Natural killer cell (primary cell): ENCODE data around the gene MOV10L1. TPM values are rescaled to one million over a fixed set of nuclear protein-coding genes. Genes with fewer than 3 reads are reported as not detected.
A peak's percentile ranks its signal among the peaks of the same experiment; 100 is the strongest.

Source experiments
- ATAC-seq, 3 donors: fragments of 150-1000 bp in 2 of 3; fragments of 200-7000 bp in 1 of 3; cut with Tn5 transposase; 1 replicate in 1 of 3; 2 replicates in 2 of 3; pipeline ENCODE4 v1.10.0; 2021; ENCODE audit warnings: mild to moderate bottlenecking in 2 of 3, moderate library complexity in 2 of 3
- DNase-seq, 2 donors: peaks; one replicate each; pipeline versions ENCODE4 v3.0.0 to v3.0.0-alpha.2; 2013 to 2021; ENCODE audit warnings: mixed read lengths in 1 of 2
- H3K27ac ChIP-seq: one replicate; pipeline ENCODE4 v1.5.1; 2013; ENCODE audit warnings: mild to moderate bottlenecking, low read length
- H3K27me3 ChIP-seq: one replicate; pipeline ENCODE4 v1.6.1; 2013; ENCODE audit warnings: low read length; ENCODE audit not compliant: control insufficient read depth, insufficient read depth
- H3K36me3 ChIP-seq: one replicate; pipeline ENCODE4 v1.6.1; 2013; ENCODE audit warnings: low read length; ENCODE audit not compliant: control insufficient read depth, insufficient read depth
- H3K4me1 ChIP-seq: one replicate; pipeline ENCODE4 v1.6.1; 2013; ENCODE audit warnings: low read length; ENCODE audit not compliant: control insufficient read depth, insufficient read depth
- H3K4me3 ChIP-seq: one replicate; pipeline ENCODE4 v1.5.1; 2013; ENCODE audit warnings: low read length
- H3K9me3 ChIP-seq: one replicate; pipeline ENCODE4 v1.6.1; 2013; ENCODE audit warnings: low read length; ENCODE audit not compliant: control insufficient read depth, insufficient read depth
- H3K27ac Mint-ChIP-seq, 2 donors: one replicate each; pipeline ENCODE4 v1.8.0; 2022; ENCODE audit warnings: mild to moderate bottlenecking in 2 of 2, mixed read lengths in 2 of 2, moderate library complexity in 1 of 2
- H3K27me3 Mint-ChIP-seq, 2 donors: one replicate each; pipeline ENCODE4 v1.8.0; 2022; ENCODE audit warnings: low read depth in 2 of 2, mixed read lengths in 2 of 2
- H3K36me3 Mint-ChIP-seq: one replicate; pipeline ENCODE4 v1.8.0; 2022; ENCODE audit warnings: mixed read lengths
- H3K4me1 Mint-ChIP-seq, 2 donors: one replicate each; pipeline ENCODE4 v1.8.0; 2022; ENCODE audit warnings: mixed read lengths in 2 of 2
- H3K4me3 Mint-ChIP-seq: one replicate; pipeline ENCODE4 v1.8.0; 2022; ENCODE audit warnings: mild to moderate bottlenecking, moderate library complexity, mixed read lengths
- H3K9me3 Mint-ChIP-seq, 2 donors: one replicate each; pipeline ENCODE4 v1.8.0; 2022; ENCODE audit warnings: mixed read lengths in 2 of 2
- WGBS: methylation state at CpG from one replicate; pipeline ENCODE4 v1.1.7; 2013; ENCODE audit warnings: missing lambda C conversion rate; ENCODE audit not compliant: insufficient coverage; 5-methylcytosine and 5-hydroxymethylcytosine counted together
- intact Hi-C: fragments of 100-400 bp; cut with micrococcal nuclease; formaldehyde crosslinking; loops from one replicate; pipeline ENCODE4 v1.14.2; 2022
- total RNA-seq, 4 donors: library from RNA; stranded (reverse); fragments of 120-200 nt in 1 of 4; gene quantifications; one replicate each; pipeline versions ENCODE4 v1.2.3 to v1.2.4, GENCODE V29; 2013 to 2022
- TF ChIP-seq, protein P1 (sequence below): fragments of 200-600 bp; IDR thresholded peaks from one replicate; pipeline ENCODE4 v1.8.0; 2022; ENCODE audit warnings: antibody characterized with exemption

The MOV10L1 gene
- total RNA-seq, 3 donors from 2014 or later (not counting 1 experiment from before 2014, with no cell fraction given): 1.0 to 1.7 TPM; not detected in 1

DNA sequence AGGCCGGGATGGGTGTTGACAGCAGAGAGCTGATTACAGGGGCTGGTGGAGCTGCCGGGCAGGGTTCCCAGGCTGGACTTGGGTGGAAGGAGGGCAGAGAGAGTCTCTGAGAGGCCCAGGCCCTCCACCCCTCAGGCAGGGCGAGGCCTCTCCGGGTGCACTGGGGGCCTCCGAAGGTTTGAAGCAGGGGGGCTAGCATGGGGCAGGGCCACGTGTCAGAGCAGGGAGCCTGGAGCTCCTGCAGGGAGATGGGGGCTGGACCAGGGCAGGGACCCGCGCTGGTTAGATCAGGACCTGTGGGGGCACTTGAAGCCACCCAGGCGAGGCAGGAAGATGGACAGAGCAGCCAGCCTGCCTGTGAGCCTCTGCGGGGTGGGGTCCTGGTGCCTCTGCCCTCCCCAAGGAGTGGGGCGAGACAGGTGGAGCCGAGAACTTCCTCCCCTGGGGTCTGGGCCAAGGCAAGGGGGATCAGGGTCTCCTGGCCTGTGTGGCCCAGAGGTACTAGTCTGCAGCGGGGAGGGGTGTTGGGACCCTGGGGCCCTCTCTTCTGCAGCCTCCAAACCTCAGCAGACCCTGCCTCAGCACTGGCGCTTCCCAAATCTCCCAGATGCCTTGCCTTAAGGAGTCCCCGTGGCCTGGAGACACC lies 81.6 kb downstream of the MOV10L1 start:
- 87% methylated on average over 15 of the region's 15 CpGs for WGBS
- Histone ChIP-seq H3K27ac (no peak overlapping the region), H3K4me3 (no peak overlapping the region), H3K4me1 (peaks cover 5% of the 10 kb centered on the region), H3K27me3 (peaks cover 19% of the 10 kb centered on the region), H3K9me3 (no peaks in the 10 kb centered on the region), H3K36me3 (no peaks in the 10 kb centered on the region)
- H3K4me3 Mint-ChIP-seq: peak overlapping the region; percentile 81
- H3K27ac Mint-ChIP-seq: peak overlapping the region in 1 of 2 donors; percentile 63
- H3K27me3 Mint-ChIP-seq: peaks cover 25 to 33% of the 10 kb centered on the region in 2 donors
- no peaks in the 10 kb centered on the region for H3K36me3 Mint-ChIP-seq
- no peak for DNase-seq
- TF ChIP-seq, protein P1, sequence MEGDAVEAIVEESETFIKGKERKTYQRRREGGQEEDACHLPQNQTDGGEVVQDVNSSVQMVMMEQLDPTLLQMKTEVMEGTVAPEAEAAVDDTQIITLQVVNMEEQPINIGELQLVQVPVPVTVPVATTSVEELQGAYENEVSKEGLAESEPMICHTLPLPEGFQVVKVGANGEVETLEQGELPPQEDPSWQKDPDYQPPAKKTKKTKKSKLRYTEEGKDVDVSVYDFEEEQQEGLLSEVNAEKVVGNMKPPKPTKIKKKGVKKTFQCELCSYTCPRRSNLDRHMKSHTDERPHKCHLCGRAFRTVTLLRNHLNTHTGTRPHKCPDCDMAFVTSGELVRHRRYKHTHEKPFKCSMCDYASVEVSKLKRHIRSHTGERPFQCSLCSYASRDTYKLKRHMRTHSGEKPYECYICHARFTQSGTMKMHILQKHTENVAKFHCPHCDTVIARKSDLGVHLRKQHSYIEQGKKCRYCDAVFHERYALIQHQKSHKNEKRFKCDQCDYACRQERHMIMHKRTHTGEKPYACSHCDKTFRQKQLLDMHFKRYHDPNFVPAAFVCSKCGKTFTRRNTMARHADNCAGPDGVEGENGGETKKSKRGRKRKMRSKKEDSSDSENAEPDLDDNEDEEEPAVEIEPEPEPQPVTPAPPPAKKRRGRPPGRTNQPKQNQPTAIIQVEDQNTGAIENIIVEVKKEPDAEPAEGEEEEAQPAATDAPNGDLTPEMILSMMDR: no peak
- peaks cover 0 to 14% of the 10 kb centered on the region in 2 donors for H3K4me1 Mint-ChIP-seq
- no peaks in the 10 kb centered on the region for H3K9me3 Mint-ChIP-seq
- ATAC-seq: no peak
- intact Hi-C loops: no loop called here

- Histone ChIP-seq H3K27me3 (peaks cover 19% of the 10 kb centered on the region), H3K9me3 (no peaks in the 10 kb centered on the region), H3K27ac (no peak overlapping the region), H3K36me3 (no peaks in the 10 kb centered on the region), H3K4me3 (no peak overlapping the region), H3K4me1 (peaks cover 5% of the 10 kb centered on the region)
- TF ChIP-seq, protein P1: no peak
- DNase-seq: no peak
- no peak for ATAC-seq
- no peaks in the 10 kb centered on the region for H3K9me3 Mint-ChIP-seq
- H3K4me3 Mint-ChIP-seq: peak overlapping the region; percentile 63
- H3K27me3 Mint-ChIP-seq: peaks cover 25 to 33% of the 10 kb centered on the region in 2 donors
- peaks cover 0 to 14% of the 10 kb centered on the region in 2 donors for H3K4me1 Mint-ChIP-seq
- intact Hi-C loops: no loop called here
- H3K27ac Mint-ChIP-seq: no peak overlapping the region
- WGBS: 85% methylated on average over 13 of the region's 13 CpGs
- no peaks in the 10 kb centered on the region for H3K36me3 Mint-ChIP-seq
Measured at GRCh38 chr22:50171965-50172421, 82.2 kb downstream of the MOV10L1 start.

- Mint-ChIP-seq H3K9me3 (no peaks in the 10 kb centered on the region), H3K4me1 (peaks cover 0 to 14% of the 10 kb centered on the region in 2 donors), H3K36me3 (no peaks in the 10 kb centered on the region), H3K27me3 (peaks cover 15 to 26% of the 10 kb centered on the region in 2 donors), H3K27ac (no peak overlapping the region), H3K4me3 (peak overlapping the region; percentile 63)
- TF ChIP-seq, protein P1: no peak
- Histone ChIP-seq H3K4me3 (no peak overlapping the region), H3K9me3 (no peaks in the 10 kb centered on the region), H3K4me1 (peaks cover 5% of the 10 kb centered on the region), H3K27me3 (peaks cover 17% of the 10 kb centered on the region), H3K27ac (no peak overlapping the region), H3K36me3 (no peaks in the 10 kb centered on the region)
- DNase-seq (no peak), ATAC-seq (no peak)
- WGBS: 37% methylated on average over 26 of the region's 26 CpGs
- intact Hi-C loops: no loop called here
Measured at GRCh38 chr22:50173311-50173982, 83.6 kb downstream of the MOV10L1 start.
